ACC112 (cell line): ENCODE results near the gene DDRGK1.
"Not testable (repeated sequence)": the region's sequence is repeated elsewhere in the genome, so short reads cannot be mapped to it uniquely, and the experiment has no call there.

Experiments
- H2AFZ ChIP-seq: fragments of 200-600 bp; sonication (generic); one replicate; pipeline ENCODE4 v1.6.0; 2017; ENCODE audit warnings: antibody characterized with exemption, low read length; ENCODE audit not compliant: unreplicated experiment
- H3K27ac ChIP-seq: fragments of 200-600 bp; sonication (generic); 2 replicates; pipeline ENCODE4 v1.5.1; 2014; ENCODE audit warnings: low read depth, mild to moderate bottlenecking, antibody characterized with exemption, low read length, moderate library complexity
- H3K27me3 ChIP-seq: fragments of 200-600 bp; sonication (generic); 2 replicates; pipeline ENCODE4 v1.6.1; 2014; ENCODE audit warnings: mild to moderate bottlenecking, antibody characterized with exemption, low read length, moderate library complexity, mixed read lengths; ENCODE audit not compliant: insufficient read depth
- H3K36me3 ChIP-seq: fragments of 200-600 bp; sonication (generic); 2 replicates; pipeline ENCODE4 v1.6.1; 2016; ENCODE audit warnings: mild to moderate bottlenecking, antibody characterized with exemption, low read length, moderate library complexity, mixed read lengths; ENCODE audit not compliant: insufficient read depth
- H3K4me1 ChIP-seq: fragments of 200-600 bp; sonication (generic); one replicate; pipeline ENCODE4 v1.6.1; 2016; ENCODE audit warnings: low read length, mixed read lengths; ENCODE audit not compliant: insufficient read depth, unreplicated experiment, control insufficient read depth
- H3K4me3 ChIP-seq: fragments of 200-600 bp; sonication (generic); 2 replicates; pipeline ENCODE4 v1.5.1; 2014; ENCODE audit warnings: mild to moderate bottlenecking, low read depth, low read length
- H3K79me2 ChIP-seq: fragments of 200-600 bp; sonication (generic); one replicate; pipeline ENCODE4 v1.6.0; 2016; ENCODE audit warnings: low read length; ENCODE audit not compliant: control insufficient read depth, unreplicated experiment, insufficient read depth

Gene DDRGK1

DNA sequence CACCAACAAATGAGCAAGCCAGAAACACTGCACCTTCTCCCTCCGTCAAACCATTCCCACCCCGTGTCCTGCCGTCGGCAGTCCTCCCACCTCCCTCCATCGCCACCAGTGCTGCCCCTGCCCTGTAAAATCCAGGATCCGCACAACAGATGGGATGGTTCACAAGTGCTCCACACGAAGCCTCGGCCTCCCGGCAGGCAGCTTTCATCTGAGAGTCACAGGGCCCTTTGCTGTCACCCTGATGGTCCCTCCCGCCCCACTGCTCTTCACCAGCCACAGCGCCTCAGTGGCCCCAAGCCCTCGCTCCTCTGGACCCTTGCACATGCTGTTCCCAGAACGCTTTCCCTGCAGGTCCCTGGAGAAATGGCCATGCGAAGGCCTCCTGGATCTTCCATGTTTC, 22.4 kb upstream of the DDRGK1 start:
- H3K27ac ChIP-seq: no peak overlapping the region
- H3K27me3 ChIP-seq: no peaks in the 10 kb centered on the region
- no peak overlapping the region for H2AFZ ChIP-seq
- H3K79me2 ChIP-seq: no peaks in the 10 kb centered on the region
- H3K36me3 ChIP-seq: no peaks in the 10 kb centered on the region
- no peaks in the 10 kb centered on the region for H3K4me1 ChIP-seq
- H3K4me3 ChIP-seq: no peak overlapping the region

DNA sequence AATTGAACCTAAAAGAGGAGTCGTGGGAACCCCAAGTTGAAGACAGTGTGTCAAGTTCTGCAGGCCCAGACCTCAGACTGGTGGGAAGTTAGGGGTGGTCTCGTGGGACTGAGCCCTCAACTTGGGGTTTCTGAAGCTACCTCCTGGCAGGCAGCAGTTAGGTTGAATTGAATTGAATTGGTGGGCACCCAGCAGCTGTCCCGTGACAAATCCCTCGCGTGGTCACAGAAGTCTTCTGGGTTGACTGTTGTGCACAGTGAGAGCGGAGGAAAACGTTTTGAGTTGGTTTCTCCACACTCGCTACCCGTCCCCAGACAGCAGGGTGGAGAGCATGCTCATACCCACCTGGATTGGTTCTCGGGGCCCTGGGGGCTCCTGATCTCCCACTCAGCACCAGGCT, 21.6 kb upstream of the DDRGK1 start:
- no peaks in the 10 kb centered on the region for H3K36me3 ChIP-seq
- no peaks in the 10 kb centered on the region for H3K79me2 ChIP-seq
- H3K4me1 ChIP-seq: no peaks in the 10 kb centered on the region
- H3K27ac ChIP-seq: no peak overlapping the region
- H3K4me3 ChIP-seq: no peak overlapping the region
- H2AFZ ChIP-seq: no peak overlapping the region
- no peaks in the 10 kb centered on the region for H3K27me3 ChIP-seq

DNA sequence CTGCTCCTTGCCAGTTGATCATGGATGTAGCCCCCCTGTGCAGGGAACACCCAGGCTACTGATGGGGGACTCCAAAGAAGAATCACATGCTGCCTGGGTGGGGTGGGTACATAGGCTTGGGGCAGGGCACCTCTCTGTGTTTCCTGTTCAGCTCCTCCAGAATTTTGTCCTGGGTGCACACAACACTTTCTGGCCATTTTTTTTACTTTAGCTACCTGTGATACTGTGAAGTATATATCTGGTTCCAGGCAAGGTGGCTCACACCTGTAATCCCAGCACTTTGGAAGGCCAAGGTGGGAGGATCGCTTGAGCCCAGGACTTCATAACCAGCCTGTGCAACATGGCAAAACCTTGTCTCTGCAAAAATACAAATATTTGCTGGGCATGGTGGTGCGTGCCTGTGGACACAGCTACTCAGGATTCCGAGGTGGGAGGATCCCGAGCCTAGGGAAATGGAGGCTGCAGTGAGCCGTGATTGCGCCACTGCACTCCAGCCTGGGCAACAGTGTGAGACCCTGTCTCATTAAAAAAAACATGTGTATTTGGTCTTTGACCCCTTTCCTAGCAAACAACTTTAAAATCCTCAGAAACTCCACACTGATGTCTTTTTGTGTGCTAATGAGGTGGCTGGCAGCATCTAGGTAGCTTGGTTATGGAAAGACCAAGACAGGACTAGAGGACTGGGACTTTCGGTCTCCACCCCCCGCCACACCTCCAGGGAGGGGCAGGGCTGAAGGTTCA, 20.4 kb upstream of the DDRGK1 start:
- Histone ChIP-seq H3K36me3 (no peaks in the 10 kb centered on the region), H3K4me1 (no peaks in the 10 kb centered on the region), H3K27ac (no peak overlapping the region), H3K4me3 (no peak overlapping the region), H2AFZ (no peak overlapping the region), H3K27me3 (no peaks in the 10 kb centered on the region), H3K79me2 (no peaks in the 10 kb centered on the region)

DNA sequence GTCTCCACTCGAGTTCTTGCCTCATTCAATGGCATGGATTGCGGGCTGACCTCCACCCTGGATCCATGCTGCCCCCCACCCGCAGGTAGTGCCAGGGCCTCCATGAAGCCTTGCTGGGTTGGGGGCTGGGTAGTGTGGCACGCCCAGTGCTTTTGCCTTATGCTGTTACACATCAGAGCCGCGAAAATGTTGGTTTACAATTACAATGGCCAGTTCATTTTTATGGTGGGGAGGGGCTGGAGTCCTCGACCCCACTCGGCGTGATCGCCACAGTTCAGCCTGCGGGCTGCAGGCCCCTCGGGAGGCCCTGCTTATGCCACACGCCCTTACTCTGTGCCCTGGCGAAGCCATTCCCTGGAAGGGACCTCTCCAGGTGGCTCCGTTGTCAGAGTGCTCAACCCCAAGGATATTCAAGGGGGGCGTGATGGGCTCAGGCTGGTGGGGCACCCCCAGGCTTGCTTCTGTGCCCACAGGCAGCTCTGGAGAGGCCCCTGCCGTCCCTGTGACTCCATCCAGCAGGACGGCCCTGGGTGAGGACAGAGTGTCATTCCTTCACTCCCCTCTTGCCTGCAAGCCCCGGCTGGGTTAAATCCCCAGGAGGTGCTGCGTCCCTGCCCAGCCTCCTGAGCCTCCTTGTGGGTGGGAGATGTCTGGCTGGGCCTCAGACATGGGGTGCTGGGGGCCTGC, 19.7 kb upstream of the DDRGK1 start:
- Histone ChIP-seq H3K27ac (no peak overlapping the region), H3K36me3 (no peaks in the 10 kb centered on the region), H3K4me1 (no peaks in the 10 kb centered on the region), H2AFZ (no peak overlapping the region), H3K27me3 (no peaks in the 10 kb centered on the region), H3K4me3 (no peak overlapping the region), H3K79me2 (no peaks in the 10 kb centered on the region)

- no peak overlapping the region for H3K4me3 ChIP-seq
- no peak overlapping the region for H3K27ac ChIP-seq
- H2AFZ ChIP-seq: no peak overlapping the region
- H3K36me3 ChIP-seq: no peaks in the 10 kb centered on the region
- no peaks in the 10 kb centered on the region for H3K4me1 ChIP-seq
- no peaks in the 10 kb centered on the region for H3K79me2 ChIP-seq
- no peaks in the 10 kb centered on the region for H3K27me3 ChIP-seq
Measured at GRCh38 chr20:3223651-3223993, 19.1 kb upstream of the DDRGK1 start.

DNA sequence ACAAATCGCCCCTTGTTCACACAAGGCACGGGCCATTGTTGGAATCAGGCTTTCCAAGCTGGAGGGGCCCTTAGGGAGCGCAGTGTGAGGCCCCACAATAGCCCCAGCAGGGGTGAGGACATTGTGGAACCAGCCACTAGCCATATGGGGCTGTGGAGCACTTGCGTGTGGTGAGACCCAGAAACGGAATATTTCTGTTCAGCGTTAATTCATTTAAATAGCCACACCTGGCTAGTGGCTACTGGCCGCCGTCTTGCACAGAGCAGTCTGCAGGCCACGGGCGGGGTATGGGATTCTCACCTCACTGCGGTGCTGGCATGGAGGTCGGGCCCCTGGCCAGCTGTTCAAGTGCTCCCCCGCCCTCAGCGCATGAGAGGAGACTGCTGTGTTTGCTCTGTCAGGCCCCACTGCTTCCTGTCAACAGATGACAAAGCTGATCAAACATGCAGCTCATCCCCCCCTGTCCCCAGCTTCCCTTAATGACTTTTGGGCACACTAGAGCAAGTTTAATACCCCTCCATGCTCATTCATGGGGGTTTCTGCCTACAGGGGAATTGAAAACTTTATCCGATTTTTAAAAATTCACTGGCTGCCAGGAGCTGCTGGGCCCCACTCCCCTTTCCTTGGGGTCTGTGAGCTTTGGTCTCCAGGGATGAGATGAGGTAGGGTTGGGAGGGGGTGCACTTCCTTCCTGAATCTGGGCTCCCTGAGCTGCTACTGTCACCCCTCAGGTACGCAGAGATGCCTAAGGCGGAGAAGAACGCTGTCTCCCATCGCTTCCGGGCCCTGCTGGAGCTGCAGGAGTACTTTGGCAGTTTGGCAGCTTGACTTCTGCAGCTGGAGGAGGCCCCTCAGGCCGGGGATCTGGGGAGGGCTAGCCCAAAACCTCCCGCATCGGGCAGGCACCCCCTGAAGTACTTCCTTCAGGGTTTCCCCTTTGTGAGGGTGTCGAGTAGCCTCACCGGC, 18.4 kb upstream of the DDRGK1 start:
- Histone ChIP-seq H3K27ac (no peak overlapping the region), H3K27me3 (no peaks in the 10 kb centered on the region), H3K4me1 (no peaks in the 10 kb centered on the region), H3K79me2 (no peaks in the 10 kb centered on the region), H3K4me3 (no peak overlapping the region), H3K36me3 (no peaks in the 10 kb centered on the region), H2AFZ (no peak overlapping the region)

DNA sequence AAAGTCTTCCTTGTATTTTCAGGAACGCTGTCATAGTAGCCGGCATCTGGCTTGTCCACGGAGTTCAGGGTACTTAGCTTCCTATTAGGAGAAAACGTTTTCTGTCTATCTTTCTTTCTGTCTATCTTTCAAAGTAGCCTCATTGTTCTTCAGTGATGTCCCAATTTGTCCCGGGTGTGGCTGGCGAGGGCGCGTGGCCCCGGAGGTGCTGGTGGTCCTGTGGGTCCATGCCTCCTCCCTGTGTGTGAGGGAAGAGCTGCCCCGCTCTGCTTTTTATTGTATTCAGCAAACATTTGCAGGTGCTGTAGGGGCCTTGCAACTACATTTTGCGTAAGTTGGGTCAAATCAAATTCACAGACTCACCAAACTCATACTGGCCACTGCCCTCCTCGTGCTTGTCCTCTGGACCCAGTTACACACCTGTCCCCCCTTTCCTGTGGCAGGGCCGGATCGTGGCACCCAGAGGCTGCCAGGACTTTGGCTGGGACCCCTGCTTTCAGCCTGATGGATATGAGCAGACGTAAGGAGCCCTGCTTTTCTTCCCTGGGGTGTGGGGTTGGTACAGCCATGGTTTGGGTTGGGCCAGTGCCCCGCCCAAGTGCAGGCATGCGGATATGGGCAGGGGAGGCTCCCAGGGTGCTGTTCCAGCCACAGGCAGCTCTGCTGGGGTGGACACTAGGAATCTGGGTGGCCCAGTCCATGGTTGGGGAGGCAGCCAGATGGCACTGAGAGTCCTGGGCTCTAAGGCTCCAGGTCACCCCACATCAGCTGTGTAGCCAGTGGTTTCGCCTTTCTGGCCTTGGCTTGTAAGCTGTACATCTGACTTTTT, 17.1 kb upstream of the DDRGK1 start:
- no peak overlapping the region for H2AFZ ChIP-seq
- no peak overlapping the region for H3K4me3 ChIP-seq
- no peak overlapping the region for H3K27ac ChIP-seq
- H3K36me3 ChIP-seq: no peaks in the 10 kb centered on the region
- no peaks in the 10 kb centered on the region for H3K79me2 ChIP-seq
- H3K4me1 ChIP-seq: no peaks in the 10 kb centered on the region
- no peaks in the 10 kb centered on the region for H3K27me3 ChIP-seq

DNA sequence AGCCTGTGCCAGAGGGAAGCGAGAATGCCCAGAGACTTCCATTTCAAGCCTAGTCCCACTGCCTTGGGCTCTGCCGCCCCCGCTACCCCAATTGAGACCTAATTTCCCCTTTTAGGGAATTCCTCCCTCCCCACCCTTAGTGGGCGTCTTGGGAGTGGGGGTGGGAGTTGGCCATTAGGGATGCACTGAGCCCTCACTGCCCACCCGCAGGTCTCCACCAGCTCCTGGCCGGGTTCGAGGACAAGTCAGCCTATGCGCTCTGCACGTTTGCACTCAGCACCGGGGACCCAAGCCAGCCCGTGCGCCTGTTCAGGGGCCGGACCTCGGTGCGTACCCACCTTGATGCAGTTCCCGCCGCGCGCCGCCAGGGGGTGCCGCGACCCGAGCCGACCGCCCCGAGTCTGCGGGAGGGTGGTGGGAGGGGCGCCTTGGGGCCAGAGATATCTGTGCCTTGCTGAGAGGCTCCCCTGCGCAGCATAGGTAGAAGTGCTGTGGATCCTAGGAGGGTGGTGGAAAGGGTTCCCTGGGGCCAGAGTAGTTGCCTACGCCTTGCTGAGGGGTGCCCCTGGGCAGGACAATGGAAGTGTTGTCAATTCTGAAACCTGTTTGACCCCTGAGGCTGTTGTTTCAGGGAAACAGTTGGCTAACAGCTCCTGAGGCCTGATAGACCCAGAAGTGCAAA, 14.0 kb upstream of the DDRGK1 start:
- H3K36me3 ChIP-seq: no peaks in the 10 kb centered on the region

DNA sequence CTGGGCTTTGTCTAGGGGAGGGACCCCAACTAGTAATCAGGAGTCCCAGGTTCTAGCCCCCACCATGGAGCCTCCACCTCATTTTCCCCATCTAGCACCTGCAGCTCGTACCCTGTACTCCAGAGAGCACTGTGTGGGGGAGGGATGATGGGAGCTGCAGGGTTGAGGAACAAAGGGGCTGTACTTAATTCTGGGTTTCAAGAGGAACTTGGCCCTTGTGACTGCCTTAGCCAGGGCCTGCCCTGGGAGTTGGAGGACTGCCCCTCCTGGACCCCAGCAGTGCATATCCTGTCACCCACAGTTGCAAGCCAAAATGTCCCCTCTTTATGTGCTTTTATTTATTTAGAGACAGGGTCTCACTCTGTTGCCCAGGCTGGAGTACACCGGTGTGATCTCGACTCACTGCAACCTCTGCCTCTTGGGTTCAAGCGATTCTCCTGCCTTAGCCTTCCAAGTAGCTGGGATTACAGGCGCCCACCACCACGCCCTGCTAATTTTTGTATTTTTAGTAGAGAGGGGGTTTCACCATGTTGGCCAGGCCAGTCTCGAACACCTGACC, 11.0 kb upstream of the DDRGK1 start:
- H3K36me3 ChIP-seq, H2AFZ ChIP-seq, H3K4me3 ChIP-seq, H3K4me1 ChIP-seq, H3K27ac ChIP-seq, H3K27me3 ChIP-seq: not testable (repeated sequence)
- H3K79me2 ChIP-seq: peaks cover 17% of the 10 kb centered on the region

More for the DNA sequence above, 14.0 kb upstream of the DDRGK1 start:
- H3K27ac ChIP-seq: no peak overlapping the region
- no peaks in the 10 kb centered on the region for H3K79me2 ChIP-seq
- H3K27me3 ChIP-seq: no peaks in the 10 kb centered on the region
- peak overlapping the region; percentile 25 for H2AFZ ChIP-seq
- no peaks in the 10 kb centered on the region for H3K4me1 ChIP-seq
- no peak overlapping the region for H3K4me3 ChIP-seq
